Left colon (tissue), 2 donors: ENCODE data around the gene NHSL1. TPM values are rescaled to one million over a fixed set of nuclear protein-coding genes. Genes with fewer than 3 reads are reported as not detected.

Experiments used
- ATAC-seq: fragments of 200-7000 bp; cut with Tn5 transposase; one replicate; pipeline ENCODE4 v1.9.1; 2020; ENCODE audit warnings: mild to moderate bottlenecking, moderate library complexity
- DNase-seq, 2 donors: peaks; one replicate each; pipeline ENCODE4 v3.0.0-alpha.2; 2020
- intact Hi-C, 2 donors: fragments of 100-400 bp; cut with DNase I in 1 of 2; cut with micrococcal nuclease in 1 of 2; formaldehyde crosslinking; loops; one replicate each; pipeline versions ENCODE4 v1.11.2 to v1.14.0; 2022; cut with DNase I, micrococcal nuclease
- total RNA-seq, 2 donors: library from RNA; stranded (reverse); fragmentation: NEBNext Ultra II Directional; extraction: Animal tissue kit (Norgen Biotek cat#: 25700); gene quantifications; one replicate each; pipeline ENCODE4 v1.2.1, GENCODE V29; 2021
- donor health status: DM: no; HTN: no; CAD: no.
- donor health status: DM: yes; HTN: yes; CAD: no.

Gene NHSL1
- total RNA-seq, 2 donors from 2014 or later: 112 to 125 TPM

DNA sequence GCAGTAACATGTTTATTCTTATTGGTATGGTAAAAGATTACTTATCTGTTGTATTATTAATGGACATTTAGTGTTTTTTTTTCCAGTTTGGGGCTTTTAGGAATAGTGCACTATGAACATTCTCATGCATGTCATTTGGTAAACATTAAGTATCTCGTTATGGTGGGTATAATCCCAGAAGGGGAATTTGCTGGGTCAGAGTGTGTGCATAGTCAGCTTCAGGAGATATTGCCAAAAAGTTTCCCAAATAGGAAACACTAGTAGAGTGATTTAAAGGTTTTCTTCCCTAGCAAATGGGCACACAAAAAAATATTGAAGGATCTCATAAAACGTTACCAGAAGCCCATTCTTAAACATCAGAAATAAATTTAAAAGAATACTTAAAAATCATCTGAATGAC is 25.2 kb upstream of the NHSL1 start:
- DNase-seq (no peak), ATAC-seq (no peak)
- intact Hi-C loops: no loop called here

DNA sequence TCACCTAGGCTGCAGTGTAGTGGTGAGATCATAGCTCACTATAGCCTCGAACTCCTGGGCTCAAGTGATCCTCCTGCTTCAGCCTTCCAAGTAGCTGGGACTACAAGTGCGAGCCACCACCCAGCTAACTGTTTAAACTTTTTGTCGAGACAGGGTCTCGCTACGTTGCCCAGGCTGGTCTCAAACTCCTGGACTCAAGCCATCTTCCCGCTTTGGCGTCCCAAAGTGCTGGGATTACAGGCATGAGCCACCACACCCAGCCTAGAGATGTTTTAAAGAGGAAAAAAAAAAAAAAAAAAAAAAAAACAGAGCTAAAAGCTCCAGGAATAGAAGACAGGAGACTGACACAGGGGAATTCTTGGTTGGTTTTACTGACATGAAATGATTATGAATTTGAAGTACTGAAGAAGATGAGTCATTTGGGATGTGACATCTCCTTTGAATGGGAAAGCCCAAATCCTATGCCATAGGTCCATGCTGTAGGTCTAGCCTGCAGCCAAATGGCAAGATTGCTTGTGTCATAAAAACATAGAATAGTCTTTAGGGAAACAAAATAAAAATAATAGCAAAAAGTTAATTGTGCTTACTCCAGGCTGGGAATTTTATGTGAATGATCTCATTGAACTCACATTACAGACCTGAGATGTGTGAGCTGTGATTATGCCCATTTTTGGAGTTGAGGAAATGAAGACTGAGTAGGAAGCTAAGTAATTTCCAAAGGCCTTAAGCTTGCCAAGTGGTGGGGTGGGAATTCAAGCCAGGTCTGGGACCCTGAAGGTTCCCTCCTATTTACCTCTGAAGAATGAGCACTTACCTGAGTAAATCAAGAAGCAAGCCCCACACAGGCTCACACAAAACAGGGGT is 24.3 kb upstream of the NHSL1 start:
- DNase-seq: no peak
- ATAC-seq: peak; percentile 40
- intact Hi-C loops: no loop called here

GRCh38 chr6:138522611-138523010 is 23.3 kb upstream of the NHSL1 start:
- ATAC-seq (peak; percentile 52), DNase-seq (peak in 1 of 2 donors; percentile 23)
- intact Hi-C loops: no loop called here

GRCh38 chr6:138521790-138522189 is 22.5 kb upstream of the NHSL1 start:
- DNase-seq (no peak), ATAC-seq (no peak)
- intact Hi-C loops: no loop called here

GRCh38 chr6:138520463-138520862 is 21.2 kb upstream of the NHSL1 start:
- DNase-seq (no peak), ATAC-seq (peak; percentile 22)
- intact Hi-C loops: no loop called here

DNA sequence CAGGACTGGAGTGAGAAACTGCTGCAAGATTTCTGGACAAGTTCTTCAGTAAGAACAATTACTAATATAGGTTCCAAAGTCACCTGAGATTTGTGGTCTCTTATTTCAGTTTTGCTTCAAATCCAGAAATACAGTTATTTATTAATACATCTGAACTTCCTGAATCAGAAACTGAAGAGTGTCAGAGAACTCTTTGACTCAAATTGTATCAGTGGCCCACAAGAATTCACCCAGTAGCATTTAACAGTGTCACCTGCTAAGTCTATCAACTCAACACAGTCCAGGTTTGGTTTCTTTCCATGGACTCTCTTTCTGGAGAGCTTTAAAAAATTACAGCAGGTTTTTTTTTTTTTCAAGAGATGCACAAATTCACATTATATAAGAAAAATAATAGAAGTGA is 18.8 kb upstream of the NHSL1 start:
- ATAC-seq (no peak), DNase-seq (no peak)
- intact Hi-C loops: loop anchor here (5.0 to 10.0 kb wide), 3 partner anchors 83 to 403 kb away; no protein-coding TSS in a partner anchor

- DNase-seq: peak; percentile 57 to 64
- peak; percentile 94 for ATAC-seq
- intact Hi-C loops: loop anchor here (5.0 to 10.0 kb wide), 3 partner anchors 83 to 403 kb away; no protein-coding TSS in a partner anchor
These were observed 18.3 kb upstream of the NHSL1 start for GRCh38 chr6:138517635-138518034.

- intact Hi-C loops: loop anchor here (5.0 to 10.0 kb wide), 3 partner anchors 81 to 401 kb away; no protein-coding TSS in a partner anchor
- ATAC-seq (no peak), DNase-seq (no peak)
These were observed 16.5 kb upstream of the NHSL1 start for GRCh38 chr6:138515657-138516248.

DNA sequence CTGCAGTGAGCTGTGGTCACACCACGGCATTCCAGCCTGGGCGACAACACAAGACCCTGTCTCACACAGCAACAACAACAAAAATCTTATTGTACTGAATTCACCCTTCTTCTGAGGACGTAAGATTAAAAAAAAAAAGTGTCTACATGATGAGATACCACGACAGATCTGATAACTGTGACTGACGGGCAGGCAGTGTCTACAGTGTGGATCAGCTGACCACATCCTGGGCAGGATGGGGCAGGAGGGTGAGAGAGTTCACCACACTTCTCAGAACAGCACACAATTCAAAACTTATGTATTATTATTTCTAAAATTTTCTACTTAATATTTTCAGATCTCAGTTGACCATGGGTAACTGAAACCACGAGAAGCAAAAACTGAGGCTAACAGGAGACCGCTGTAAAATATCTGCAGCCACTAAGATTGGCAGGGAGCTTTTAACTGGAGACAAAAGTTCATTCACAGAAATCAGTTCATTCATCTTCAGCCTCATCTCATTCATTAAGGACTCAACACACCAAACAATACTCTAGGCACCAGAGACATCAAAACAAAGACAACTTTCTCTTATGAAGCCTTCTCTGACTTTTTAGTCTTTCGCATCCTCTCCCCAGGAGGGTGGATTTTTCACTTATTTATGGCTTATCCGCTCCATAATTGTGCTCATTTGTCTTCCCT is 15.7 kb upstream of the NHSL1 start:
- DNase-seq (no peak), ATAC-seq (no peak)
- intact Hi-C loops: loop anchor here (5.0 to 10.0 kb wide), 3 partner anchors 80 to 400 kb away; no protein-coding TSS in a partner anchor

DNA sequence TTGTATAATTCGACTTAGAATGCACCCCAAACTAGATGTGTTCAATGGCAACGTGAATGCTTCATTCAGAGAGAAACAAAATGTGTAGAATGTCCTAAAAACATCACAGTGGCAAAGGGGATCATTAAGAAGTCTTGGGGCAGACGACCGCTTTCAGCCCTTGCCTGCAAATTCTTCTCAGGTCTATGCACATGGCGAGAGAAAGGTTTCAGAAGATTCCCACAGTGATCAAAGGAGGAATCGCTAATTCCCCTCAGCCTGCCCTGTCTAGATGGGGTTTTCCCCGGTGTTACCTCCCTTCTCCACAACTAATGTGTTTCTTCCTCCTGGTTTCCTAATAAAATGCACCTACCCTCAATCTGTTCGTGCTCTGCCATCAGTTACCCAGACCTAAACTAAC is 13.3 kb upstream of the NHSL1 start:
- intact Hi-C loops: loop anchor here (10.0 kb wide), 2 partner anchors 78 to 398 kb away; no protein-coding TSS in a partner anchor

DNA sequence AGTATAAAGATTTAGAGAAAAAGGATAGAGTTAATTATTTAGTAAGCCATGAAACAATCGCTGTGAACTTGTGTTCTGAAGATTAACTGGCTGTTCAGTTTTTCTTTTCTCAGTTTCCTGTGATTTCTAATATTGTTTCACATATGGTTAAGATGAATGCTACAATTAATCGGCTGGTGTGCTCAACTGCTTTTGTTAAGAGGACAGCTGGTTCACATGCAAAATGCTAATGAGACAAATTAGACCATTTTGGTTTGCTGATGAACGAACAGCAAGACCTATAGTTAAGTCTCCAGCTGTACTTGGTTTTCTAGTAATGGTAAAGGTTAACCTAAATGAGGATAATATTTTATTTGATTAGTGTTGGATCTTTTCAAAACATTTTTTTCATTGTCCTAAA is 10.8 kb upstream of the NHSL1 start:
- intact Hi-C loops: loop anchor here (10.0 kb wide), 2 partner anchors 75 to 395 kb away; no protein-coding TSS in a partner anchor
- DNase-seq (no peak), ATAC-seq (no peak)

More for the DNA sequence above, 13.3 kb upstream of the NHSL1 start:
- no peak for DNase-seq
- no peak for ATAC-seq

GRCh38 chr6:138509371-138509770 is 10.1 kb upstream of the NHSL1 start:
- peak in 1 of 2 donors; percentile 78 for DNase-seq
- intact Hi-C loops: no loop called here
- peak; percentile 49 for ATAC-seq

- intact Hi-C loops: no loop called here
- no peak for ATAC-seq
- DNase-seq: no peak
These were observed 9.3 kb upstream of the NHSL1 start for GRCh38 chr6:138508676-138508988.

DNA sequence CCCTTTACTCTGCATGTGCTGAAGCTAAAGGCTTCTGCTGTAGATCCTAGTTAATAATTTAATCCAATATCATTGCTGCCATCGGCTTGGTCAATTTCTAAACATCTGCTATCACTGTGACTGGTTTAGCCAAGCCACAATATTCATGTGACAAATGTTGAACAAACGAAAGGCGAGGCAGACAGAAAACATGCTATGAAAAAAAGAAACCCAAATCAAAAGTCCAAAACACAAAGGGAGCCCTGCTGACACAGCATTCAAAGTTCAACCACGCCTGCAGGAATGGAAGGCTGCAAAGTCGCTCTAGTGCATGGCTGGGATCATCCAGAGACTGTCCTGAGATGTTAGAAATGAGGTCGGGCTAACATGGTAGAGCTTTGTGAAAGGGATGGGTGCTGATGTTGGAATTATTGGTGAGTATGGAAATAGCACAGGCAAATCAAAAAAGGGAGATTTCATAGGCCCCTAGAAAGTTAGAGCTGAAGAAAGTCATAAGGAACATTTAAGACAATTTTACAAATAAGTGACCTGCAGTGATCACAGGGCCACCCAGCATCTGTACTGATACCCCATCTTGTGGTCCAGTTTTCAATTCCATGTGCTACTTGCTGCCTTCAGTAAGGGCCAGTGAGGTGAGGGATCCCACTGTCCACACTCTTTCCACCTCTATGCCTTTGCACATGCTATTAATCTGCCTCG is 8.8 kb upstream of the NHSL1 start:
- DNase-seq: peak in 1 of 2 donors; percentile 41
- ATAC-seq: peak; percentile 56
- intact Hi-C loops: no loop called here

DNA sequence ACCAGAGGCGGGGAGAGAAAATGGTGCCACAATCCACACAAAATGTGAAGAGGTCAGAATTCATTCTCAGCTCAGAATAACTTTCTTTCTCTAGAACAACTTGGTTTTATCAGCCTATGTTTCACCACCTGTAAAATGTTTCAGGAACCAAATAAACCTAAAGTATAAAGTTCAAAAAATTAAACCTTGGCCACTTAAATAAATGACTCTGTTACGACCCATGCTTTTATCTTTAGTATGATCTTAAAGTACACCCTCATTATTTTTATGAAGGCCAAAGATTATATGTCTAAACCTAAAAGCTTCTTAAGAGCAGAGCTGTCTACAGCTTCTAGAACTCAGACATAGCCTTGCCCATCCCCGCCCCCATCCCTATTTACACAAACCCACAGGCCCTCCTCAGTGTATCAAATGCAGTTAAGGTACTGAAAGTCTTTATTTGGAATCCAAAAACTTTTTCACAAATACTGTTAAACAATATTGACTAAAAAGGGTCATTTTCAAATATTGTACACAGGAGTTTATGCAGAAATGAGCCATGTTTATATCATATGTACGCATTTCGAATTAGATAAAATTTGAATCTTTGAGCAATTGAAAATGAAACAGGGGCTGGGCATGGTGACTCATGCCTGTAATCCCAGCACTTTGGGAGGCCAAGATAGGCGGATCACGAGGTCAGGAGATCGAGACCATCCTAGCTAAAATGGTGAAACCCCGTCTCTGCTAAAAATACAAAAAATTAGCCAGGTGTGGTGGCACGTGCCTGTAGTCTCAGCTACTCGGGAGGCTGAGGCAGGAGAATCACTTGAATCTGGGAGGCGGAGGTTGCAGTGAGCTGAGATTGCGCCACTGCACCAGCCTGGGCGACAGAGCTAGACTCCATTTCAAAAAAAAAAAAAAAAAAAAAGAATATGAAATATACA is 5.7 kb upstream of the NHSL1 start:
- intact Hi-C loops: no loop called here
- ATAC-seq: peak; percentile 57
- peak; percentile 41 to 66 for DNase-seq

DNA sequence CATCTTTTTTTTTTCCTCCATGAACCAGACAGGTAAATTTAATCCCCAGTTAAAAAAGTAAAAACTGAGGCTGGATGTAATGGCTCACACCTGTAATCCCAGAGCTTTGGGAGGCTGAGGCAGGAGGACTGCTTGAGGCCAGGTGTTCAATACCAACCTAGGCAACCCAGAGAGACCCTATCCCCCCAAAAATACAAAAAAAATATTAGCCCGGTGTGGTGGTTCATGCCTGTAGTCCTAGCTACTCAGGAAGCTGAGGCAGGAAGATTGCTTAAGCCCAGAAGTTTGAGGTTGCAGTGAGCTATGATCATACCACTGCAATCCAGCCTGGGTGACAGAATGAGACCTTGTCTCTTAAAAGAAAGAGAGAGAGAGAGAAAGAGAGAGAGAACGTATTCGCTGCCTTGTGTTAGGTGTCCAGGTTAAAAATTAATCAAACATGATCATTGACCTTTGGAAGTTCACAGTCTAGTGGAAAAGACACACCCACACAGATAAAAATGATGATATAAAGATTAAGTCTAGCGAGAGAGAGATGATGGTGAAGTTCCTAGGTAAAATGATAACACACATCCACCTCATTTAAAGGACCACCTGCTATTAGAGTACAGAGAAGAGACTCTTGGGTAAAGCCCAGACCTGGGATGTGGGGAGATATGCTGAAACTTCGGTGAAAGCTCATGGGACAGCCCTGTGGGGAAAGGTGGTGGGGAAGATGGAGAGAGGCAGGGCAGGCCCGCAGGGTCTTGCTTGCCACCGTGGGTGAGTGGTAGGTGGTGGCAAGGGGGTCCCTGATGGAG is 4.8 kb upstream of the NHSL1 start:
- intact Hi-C loops: no loop called here
- ATAC-seq (peak; percentile 68), DNase-seq (no peak)

GRCh38 chr6:138502546-138502945 is 3.3 kb upstream of the NHSL1 start:
- ATAC-seq: no peak

More at GRCh38 chr6:138502546-138502945, 3.3 kb upstream of the NHSL1 start:
- intact Hi-C loops: no loop called here
- DNase-seq: no peak
